ENCODE measurements around the gene ZNF462. TPM values are rescaled to one million over a fixed set of nuclear protein-coding genes. Genes with fewer than 3 reads are reported as not detected.

ZNF462 gene
- total RNA-seq, 1 experiment from 2014 or later = 164 TPM

DNA sequence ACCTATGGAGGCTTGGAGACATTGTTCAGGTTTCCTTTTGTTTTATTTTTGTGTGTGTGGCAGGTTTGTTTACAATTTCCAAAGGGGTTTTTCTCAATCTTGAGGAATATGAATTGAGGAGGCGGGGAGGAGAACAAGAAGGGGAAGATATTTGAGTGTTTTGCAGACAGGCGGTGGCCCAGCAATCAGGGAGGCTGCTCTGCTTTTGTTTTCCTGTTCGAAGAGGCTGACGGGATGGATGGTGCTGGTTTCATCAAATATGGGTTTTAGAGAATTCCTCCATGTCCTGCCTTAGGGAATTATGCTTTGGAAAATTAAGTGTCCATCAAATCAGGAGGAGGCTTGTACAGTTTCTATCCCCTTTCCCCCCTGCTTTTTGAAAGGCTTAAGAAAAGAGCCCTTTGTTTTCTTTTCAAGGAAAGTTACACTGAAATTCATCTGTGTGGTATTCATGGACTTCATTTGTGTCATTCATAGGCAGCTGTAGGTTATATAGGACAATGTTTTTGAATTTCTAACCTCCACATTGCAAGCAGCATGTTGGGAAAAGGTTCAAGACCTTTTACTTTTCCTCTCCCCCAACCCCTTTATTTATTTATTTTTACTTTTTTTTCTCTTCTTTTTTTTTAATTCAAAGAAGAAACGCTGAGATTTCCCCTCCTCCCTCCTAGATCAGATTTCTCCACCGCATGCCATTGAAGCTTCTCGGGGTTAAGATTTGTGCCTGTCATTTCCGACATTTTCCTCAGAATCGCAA, 107.4 kb downstream of the ZNF462 start:
- TF ChIP-seq, protein P1, sequence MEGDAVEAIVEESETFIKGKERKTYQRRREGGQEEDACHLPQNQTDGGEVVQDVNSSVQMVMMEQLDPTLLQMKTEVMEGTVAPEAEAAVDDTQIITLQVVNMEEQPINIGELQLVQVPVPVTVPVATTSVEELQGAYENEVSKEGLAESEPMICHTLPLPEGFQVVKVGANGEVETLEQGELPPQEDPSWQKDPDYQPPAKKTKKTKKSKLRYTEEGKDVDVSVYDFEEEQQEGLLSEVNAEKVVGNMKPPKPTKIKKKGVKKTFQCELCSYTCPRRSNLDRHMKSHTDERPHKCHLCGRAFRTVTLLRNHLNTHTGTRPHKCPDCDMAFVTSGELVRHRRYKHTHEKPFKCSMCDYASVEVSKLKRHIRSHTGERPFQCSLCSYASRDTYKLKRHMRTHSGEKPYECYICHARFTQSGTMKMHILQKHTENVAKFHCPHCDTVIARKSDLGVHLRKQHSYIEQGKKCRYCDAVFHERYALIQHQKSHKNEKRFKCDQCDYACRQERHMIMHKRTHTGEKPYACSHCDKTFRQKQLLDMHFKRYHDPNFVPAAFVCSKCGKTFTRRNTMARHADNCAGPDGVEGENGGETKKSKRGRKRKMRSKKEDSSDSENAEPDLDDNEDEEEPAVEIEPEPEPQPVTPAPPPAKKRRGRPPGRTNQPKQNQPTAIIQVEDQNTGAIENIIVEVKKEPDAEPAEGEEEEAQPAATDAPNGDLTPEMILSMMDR (conservative IDR thresholded peaks at IDR 0.05) = no peak
- Histone ChIP-seq H2BK20ac (ENCODE audit: low read depth, low read length, poor library complexity, severe bottlenecking) (no peak overlapping the region), H3K4me2 (ENCODE audit: insufficient read depth, insufficient read length, low read length) (no peak overlapping the region), H3K4ac (ENCODE audit: low read depth, low read length) (no peak overlapping the region), H2BK5ac (ENCODE audit: insufficient read length, low read length) (no peak overlapping the region), H3K9me3 (ENCODE audit: control insufficient read depth, low read depth, low read length) (no peaks in the 10 kb centered on the region), H3T11ph (ENCODE audit: low read length) (no peak overlapping the region), H3K14ac (ENCODE audit: insufficient read depth, low read length) (no peak overlapping the region), H3K27me3 (ENCODE audit: insufficient read depth, low read length) (no peaks in the 10 kb centered on the region), H3K79me2 (ENCODE audit: insufficient read depth, low read length) (no peaks in the 10 kb centered on the region), H3K23me2 (ENCODE audit: insufficient read length, low read depth, low read length, poor library complexity, severe bottlenecking) (no peaks in the 10 kb centered on the region), H4K91ac (ENCODE audit: insufficient read length, low read depth, low read length) (no peak overlapping the region), H2BK12ac (ENCODE audit: insufficient read length, low read depth, low read length) (no peak overlapping the region), H3K27ac (ENCODE audit: insufficient read length, low read depth, low read length) (peak overlapping the region; percentile 32), H2AK5ac (ENCODE audit: insufficient read length, low read length) (no peak overlapping the region), H3K79me1 (ENCODE audit: insufficient read depth, low read depth, low read length, poor library complexity, severe bottlenecking) (no peaks in the 10 kb centered on the region), H2AFZ (ENCODE audit: low read length) (no peak overlapping the region), H4K5ac (ENCODE audit: insufficient read length, low read depth, low read length) (no peak overlapping the region), H3K23ac (ENCODE audit: insufficient read length, low read depth, low read length) (no peak overlapping the region), H3K4me1 (ENCODE audit: insufficient read depth, low read length) (peaks cover 2% of the 10 kb centered on the region; the same call in 1 of the 2 replicates), H2BK120ac (ENCODE audit: low read depth, low read length, poor library complexity, severe bottlenecking) (no peak overlapping the region), H3K18ac (ENCODE audit: insufficient read length, low read depth, low read length) (no peak overlapping the region), H4K8ac (replicated peaks; ENCODE audit: insufficient read length, low read depth, low read length) (no peak overlapping the region), H2BK15ac (ENCODE audit: low read depth, low read length) (no peak overlapping the region), H4K20me1 (ENCODE audit: control insufficient read depth, insufficient read depth, insufficient read length) (no peaks in the 10 kb centered on the region), H3K56ac (ENCODE audit: insufficient read length, low read depth, low read length) (no peak overlapping the region), H3K9ac (ENCODE audit: extremely low read depth, insufficient read length, low read length) (no peak overlapping the region)
- Mint-ChIP-seq H3K27me3 (ENCODE audit: low read depth) (no peaks in the 10 kb centered on the region), H3K4me3 (no peak overlapping the region), H3K27ac (peak overlapping the region; percentile 93 to 97 (median 96)), H3K4me1 (peaks cover 50 to 62% of the 10 kb centered on the region in 2 experiments), H3K9me3 (no peaks in the 10 kb centered on the region), H3K36me3 (ENCODE audit: insufficient read depth in 1 of 3, low read depth in 3 of 3) (peaks cover 42 to 61% (median 51%) of the 10 kb centered on the region in 3 experiments)
- no peak for DNase-seq
- WGBS (ENCODE audit: extremely low coverage, insufficient read length, low lambda C conversion rate) = no CpG with 5 or more reads among the region's 9 CpGs
